Measurements from ENCODE around the gene GRIK4.

Gene GRIK4

DNA sequence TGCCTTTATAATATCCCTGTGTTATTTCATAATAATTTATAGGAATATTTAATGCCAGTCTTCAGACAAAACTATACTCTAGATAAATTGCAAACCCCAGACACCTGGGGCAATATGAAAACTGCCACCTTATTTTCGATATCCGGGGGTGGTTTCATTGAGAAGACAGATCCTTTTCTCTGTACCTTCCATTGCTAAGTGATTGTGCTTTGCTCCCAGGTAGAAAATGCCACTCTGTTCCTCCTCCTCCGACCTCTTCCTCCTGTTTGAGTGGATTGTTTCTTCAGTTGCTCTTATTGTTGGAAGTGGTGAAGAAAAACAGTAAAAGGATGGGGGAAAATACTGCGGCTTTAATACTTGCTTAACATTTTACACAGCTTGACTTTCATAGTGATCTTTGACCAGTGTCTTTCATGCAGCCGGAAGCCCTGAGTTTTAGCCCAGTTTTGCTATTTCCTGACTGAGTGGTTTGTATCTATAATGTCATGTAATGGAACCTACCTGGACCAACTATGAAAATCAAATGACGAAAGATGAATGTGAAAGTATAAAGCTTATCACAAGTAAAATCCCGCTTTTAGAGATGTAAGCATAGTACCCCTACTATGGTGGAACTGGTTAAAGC lies 5.6 kb upstream of the GRIK4 start:
- no peak for TF ChIP-seq CTCF (IDR thresholded peaks at IDR 0.05; ENCODE audit: borderline replicate concordance, control extremely low read depth, extremely low read depth, insufficient read depth, missing control alignments)
- no peak for DNase-seq (ENCODE audit: low spot score)
- in situ Hi-C loops (cut with MboI; ENCODE audit: low sequenced_read_pairs, unreplicated experiment) = loop anchor here (10.0 to 25.0 kb wide), 3 partner anchors 449 to 681 kb away; partner anchors contain the start of gene TECTA

DNA sequence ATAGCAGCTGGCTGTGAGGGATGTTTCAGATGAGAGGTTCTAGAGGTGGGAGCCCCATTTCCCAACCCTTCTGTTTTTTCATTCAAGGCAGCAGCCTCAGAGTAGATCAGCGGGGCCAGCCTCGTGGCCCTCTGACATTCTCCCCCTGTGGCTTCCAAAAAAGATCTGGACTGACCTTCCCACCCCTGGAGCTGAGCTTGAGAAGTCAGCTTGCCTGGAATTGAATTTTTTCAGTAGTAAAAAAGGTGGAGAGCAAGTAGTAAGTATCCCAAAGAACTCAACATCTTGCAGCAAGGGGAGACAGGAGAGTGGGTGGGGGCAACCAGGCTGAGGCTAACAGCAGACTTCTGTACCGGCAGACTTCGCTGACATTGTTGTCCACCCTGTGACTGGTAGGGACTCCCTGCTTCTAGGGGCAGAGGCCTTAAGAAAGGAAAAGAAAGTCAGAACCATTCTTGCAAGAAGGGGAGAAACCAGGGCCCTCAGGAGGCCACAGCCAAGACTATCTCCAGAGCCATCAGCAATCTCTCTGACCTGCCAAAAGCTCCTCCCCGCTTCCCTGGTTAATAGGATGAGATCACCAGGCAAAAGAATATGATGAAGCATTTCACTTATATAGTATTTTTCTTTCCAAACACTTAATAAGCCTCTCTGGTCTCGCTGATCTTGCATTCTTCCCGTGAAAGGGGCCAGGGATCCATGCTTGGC lies 2.0 kb upstream of the GRIK4 start:
- TF ChIP-seq CTCF (IDR thresholded peaks at IDR 0.05; ENCODE audit: borderline replicate concordance, control extremely low read depth, extremely low read depth, insufficient read depth, missing control alignments) = no peak
- in situ Hi-C loops (cut with MboI; ENCODE audit: low sequenced_read_pairs, unreplicated experiment) = loop anchor here (10.0 to 25.0 kb wide), 3 partner anchors 445 to 678 kb away; partner anchors contain the start of gene TECTA
- no peak for DNase-seq (ENCODE audit: low spot score)

DNA sequence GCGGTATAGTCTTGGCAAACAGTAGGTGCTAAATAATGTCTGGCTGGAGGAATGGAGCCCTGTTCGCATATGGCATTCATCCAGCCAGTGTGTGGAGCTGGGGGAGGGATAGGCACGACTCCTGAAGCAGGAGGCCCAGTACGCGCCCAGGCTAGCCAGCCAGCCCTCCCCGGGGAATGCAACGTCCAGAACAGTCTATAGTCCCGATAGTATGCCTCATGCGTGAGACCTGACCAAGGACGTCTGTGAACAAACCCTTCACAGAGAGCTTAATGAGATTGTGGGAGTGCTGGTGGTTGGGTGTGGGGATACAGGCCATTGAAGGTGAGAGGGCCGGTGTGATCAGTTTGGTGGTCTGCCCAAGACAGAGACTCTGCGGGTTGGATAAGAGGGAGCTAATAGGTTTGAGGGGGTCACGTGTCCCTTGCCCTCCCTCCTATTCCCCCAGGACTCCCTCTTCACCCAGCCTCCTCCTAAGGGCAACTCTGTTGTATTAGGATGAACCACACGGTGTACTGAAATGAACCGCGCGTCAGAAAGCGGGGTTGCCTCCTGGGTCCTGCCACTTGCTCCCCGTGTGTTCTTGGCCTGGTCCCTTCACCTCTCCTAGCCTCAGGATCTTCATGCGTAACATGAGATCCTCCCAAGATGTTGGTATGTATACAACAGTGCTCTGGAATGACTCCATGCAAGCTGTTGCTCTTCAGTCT lies 987 bp upstream of the GRIK4 start:
- no peak for DNase-seq (ENCODE audit: low spot score)
- TF ChIP-seq CTCF (IDR thresholded peaks at IDR 0.05; ENCODE audit: borderline replicate concordance, control extremely low read depth, extremely low read depth, insufficient read depth, missing control alignments) = no peak

DNA sequence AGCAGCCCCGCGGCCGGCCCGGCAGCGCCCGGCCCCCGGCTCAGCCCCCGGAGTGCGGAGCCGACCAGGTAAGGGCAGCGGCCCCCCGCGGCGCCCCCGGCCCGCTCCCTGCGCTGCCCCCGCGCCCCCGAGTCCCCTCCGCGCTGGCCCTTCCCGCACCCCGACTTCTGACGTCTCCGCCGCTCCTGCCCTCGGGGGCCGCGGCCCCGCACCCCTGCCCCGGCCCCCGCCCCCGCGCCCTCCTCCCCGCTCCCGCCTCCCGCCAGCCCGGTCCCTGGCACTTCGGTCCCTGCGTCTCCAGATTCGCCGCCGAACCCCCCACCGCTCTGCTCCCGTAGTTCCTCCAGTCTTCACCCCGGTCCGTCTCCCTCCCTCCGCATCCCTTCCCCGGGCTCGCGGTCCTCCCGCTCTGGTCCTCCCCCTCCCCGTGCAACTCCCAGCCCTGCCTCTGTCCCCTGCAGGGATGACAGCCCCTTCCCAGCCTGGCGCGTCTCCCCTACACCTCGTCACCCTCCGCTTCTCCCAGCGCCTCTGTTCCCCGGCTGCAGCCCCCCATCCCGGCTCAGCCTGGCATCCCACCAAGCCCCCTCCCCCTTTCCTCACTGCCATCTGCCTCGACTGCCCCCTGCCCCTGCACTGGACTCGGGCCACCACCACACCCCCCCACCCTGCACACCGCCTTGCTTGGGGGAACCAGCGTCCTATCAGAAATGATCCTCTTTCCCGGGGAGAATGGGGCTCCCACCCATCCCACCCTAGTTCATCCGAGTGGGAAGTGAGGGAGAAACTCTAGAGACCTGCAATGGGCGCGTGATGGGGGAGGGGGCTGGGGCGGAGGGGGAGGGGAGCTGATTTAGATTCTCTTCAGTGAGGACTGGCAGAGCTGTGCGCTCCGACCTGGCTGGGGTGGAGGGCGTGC lies 531 bp downstream of the GRIK4 start:
- no peak for DNase-seq (ENCODE audit: low spot score)
- no peak for TF ChIP-seq CTCF (IDR thresholded peaks at IDR 0.05; ENCODE audit: borderline replicate concordance, control extremely low read depth, extremely low read depth, insufficient read depth, missing control alignments)
- in situ Hi-C loops (cut with MboI; ENCODE audit: low sequenced_read_pairs, unreplicated experiment) = loop anchor here (25.0 kb wide), 2 partner anchors 600 to 675 kb away; partner anchors contain the start of gene TECTA

More for the DNA sequence above, 987 bp upstream of the GRIK4 start:
- in situ Hi-C loops (cut with MboI; ENCODE audit: low sequenced_read_pairs, unreplicated experiment) = loop anchor here (25.0 kb wide), 2 partner anchors 602 to 677 kb away; partner anchors contain the start of gene TECTA

GRCh38 chr11:120512739-120513435 lies 1.3 kb downstream of the GRIK4 start:
- DNase-seq (ENCODE audit: low spot score) = peak; percentile 41
- in situ Hi-C loops (cut with MboI; ENCODE audit: low sequenced_read_pairs, unreplicated experiment) = loop anchor here (25.0 kb wide), 2 partner anchors 599 to 674 kb away; partner anchors contain the start of gene TECTA
- TF ChIP-seq CTCF (IDR thresholded peaks at IDR 0.05; ENCODE audit: borderline replicate concordance, control extremely low read depth, extremely low read depth, insufficient read depth, missing control alignments) = no peak

Data from GM13976 (cell line).